Mesothelial cell of epicardium (in vitro differentiated cells): ENCODE data around the gene ABCA2. TPM values are rescaled to one million over a fixed set of nuclear protein-coding genes. Genes with fewer than 3 reads are reported as not detected.

Experiments
- DNase-seq, 2 experiments: peaks; one replicate each; pipeline ENCODE4 v3.0.0; 2021; ENCODE audit warnings: low spot score in 2 of 2; ENCODE audit not compliant: unreplicated experiment in 2 of 2
- H3K27ac Mint-ChIP-seq: 2 replicates; pipeline ENCODE4 v1.8.0; 2021; ENCODE audit warnings: mixed read lengths
- H3K27me3 Mint-ChIP-seq: 2 replicates; pipeline ENCODE4 v1.8.0; 2021; ENCODE audit warnings: low read depth, mixed read lengths
- H3K36me3 Mint-ChIP-seq: 2 replicates; pipeline ENCODE4 v1.8.0; 2021; ENCODE audit warnings: mixed read lengths
- H3K4me1 Mint-ChIP-seq: 2 replicates; pipeline ENCODE4 v1.8.0; 2021; ENCODE audit warnings: mixed read lengths
- H3K4me3 Mint-ChIP-seq: 2 replicates; pipeline ENCODE4 v1.8.0; 2021; ENCODE audit warnings: mild to moderate bottlenecking, moderate library complexity, mixed read lengths
- H3K9me3 Mint-ChIP-seq: 2 replicates; pipeline ENCODE4 v1.8.0; 2021; ENCODE audit warnings: mixed read lengths
- CTCF ChIP-seq: fragments of 200-600 bp; sonication (generic); IDR thresholded peaks from one replicate; pipeline ENCODE4 v1.5.0; 2021; ENCODE audit warnings: antibody characterized with exemption; ENCODE audit not compliant: unreplicated experiment
- total RNA-seq: library from RNA; stranded (reverse); gene quantifications from 3 replicates; pipeline ENCODE4 v1.2.1, GENCODE V29; 2021

Gene ABCA2
- total RNA-seq, 1 donor from 2014 or later = 58.7 TPM

GRCh38 chr9:137068539-137069507 lies 40.8 kb upstream of the ABCA2 start:
- H3K36me3 Mint-ChIP-seq = no peaks in the 10 kb centered on the region
- no peaks in the 10 kb centered on the region for H3K9me3 Mint-ChIP-seq
- DNase-seq = no peak
- TF ChIP-seq CTCF = no peak
- peaks cover 14% of the 10 kb centered on the region for H3K27me3 Mint-ChIP-seq
- peaks cover 14% of the 10 kb centered on the region for H3K4me1 Mint-ChIP-seq
- no peak overlapping the region for H3K27ac Mint-ChIP-seq
- peak overlapping the region; percentile 44 for H3K4me3 Mint-ChIP-seq

- H3K36me3 Mint-ChIP-seq = no peaks in the 10 kb centered on the region
- H3K27ac Mint-ChIP-seq = no peak overlapping the region
- peak overlapping the region; percentile 5 for H3K4me3 Mint-ChIP-seq
- TF ChIP-seq CTCF = peak; percentile 81
- peaks cover 14% of the 10 kb centered on the region for H3K4me1 Mint-ChIP-seq
- H3K9me3 Mint-ChIP-seq = no peaks in the 10 kb centered on the region
- DNase-seq = peak in 1 of 2 experiments; percentile 86
- H3K27me3 Mint-ChIP-seq = peaks cover 11% of the 10 kb centered on the region
These were observed 40.0 kb upstream of the ABCA2 start for GRCh38 chr9:137067860-137068538.

- Mint-ChIP-seq H3K27ac (no peak overlapping the region), H3K4me3 (no peak overlapping the region)
These were observed 38.2 kb upstream of the ABCA2 start for GRCh38 chr9:137066096-137066861.

GRCh38 chr9:137065336-137065967 lies 37.4 kb upstream of the ABCA2 start:
- Mint-ChIP-seq H3K27ac (no peak overlapping the region), H3K4me1 (peaks cover 5% of the 10 kb centered on the region), H3K9me3 (no peaks in the 10 kb centered on the region), H3K27me3 (peaks cover 17% of the 10 kb centered on the region), H3K4me3 (no peak overlapping the region), H3K36me3 (no peaks in the 10 kb centered on the region)
- TF ChIP-seq CTCF = no peak
- DNase-seq = no peak

More at GRCh38 chr9:137066096-137066861, 38.2 kb upstream of the ABCA2 start:
- peaks cover 15% of the 10 kb centered on the region for H3K27me3 Mint-ChIP-seq
- DNase-seq = no peak
- no peaks in the 10 kb centered on the region for H3K9me3 Mint-ChIP-seq
- H3K36me3 Mint-ChIP-seq = no peaks in the 10 kb centered on the region
- peaks cover 13% of the 10 kb centered on the region for H3K4me1 Mint-ChIP-seq
- TF ChIP-seq CTCF = no peak

GRCh38 chr9:137064880-137065164 lies 36.8 kb upstream of the ABCA2 start:
- H3K27me3 Mint-ChIP-seq = peaks cover 23% of the 10 kb centered on the region
- H3K9me3 Mint-ChIP-seq = no peaks in the 10 kb centered on the region
- H3K4me3 Mint-ChIP-seq = no peak overlapping the region
- no peak overlapping the region for H3K27ac Mint-ChIP-seq
- peaks cover 5% of the 10 kb centered on the region for H3K4me1 Mint-ChIP-seq
- TF ChIP-seq CTCF = no peak
- no peak for DNase-seq
- no peaks in the 10 kb centered on the region for H3K36me3 Mint-ChIP-seq
